H1 (cell line): ENCODE results near the gene TFF1.

Experiments
- CEBPB ChIP-seq: IDR thresholded peaks from 2 replicates; pipeline ENCODE4 v1.6.1; 2012; ENCODE audit warnings: low read depth, low read length
- EGR1 ChIP-seq: IDR thresholded peaks from 2 replicates; pipeline ENCODE4 v1.6.1; 2011; ENCODE audit warnings: low read depth, low read length, borderline replicate concordance
- JUN ChIP-seq: IDR thresholded peaks from 2 replicates; pipeline ENCODE4 v1.6.1; 2011; ENCODE audit warnings: low read depth, mild to moderate bottlenecking, improper control_type of control experiment, low read length
- POLR2A ChIP-seq, 2 experiments: IDR thresholded peaks; 1 replicate in 1 of 2; 2 replicates in 1 of 2; pipeline ENCODE4 v1.6.1; 2011; ENCODE audit warnings: low read depth in 2 of 2, low read length in 2 of 2, mild to moderate bottlenecking in 2 of 2; ENCODE audit errors: control extremely low read depth in 1 of 2
- RAD21 ChIP-seq, 2 experiments: IDR thresholded peaks in 1 of 2; conservative IDR thresholded peaks in 1 of 2; 2 replicates each; pipeline ENCODE4 v1.6.1; 2011; ENCODE audit warnings: low read depth in 2 of 2, low read length in 2 of 2, improper control_type of control experiment in 1 of 2, inconsistent platforms in 1 of 2, mild to moderate bottlenecking in 1 of 2, moderate library complexity in 1 of 2
- YY1 ChIP-seq: IDR thresholded peaks from 2 replicates; pipeline ENCODE4 v1.6.1; 2011; ENCODE audit warnings: low read depth, mild to moderate bottlenecking, low read length
- TF ChIP-seq, protein P1 (sequence below), 3 experiments: IDR thresholded peaks; 1 replicate in 2 of 3; 2 replicates in 1 of 3; pipeline versions ENCODE4 v1.5.1 to v1.6.1; 2011; ENCODE audit warnings: low read length in 3 of 3, mild to moderate bottlenecking in 3 of 3, inconsistent platforms in 2 of 3, low read depth in 1 of 3, moderate library complexity in 1 of 3; ENCODE audit not compliant: insufficient read depth in 1 of 3; ENCODE audit errors: control extremely low read depth in 1 of 3

DNA sequence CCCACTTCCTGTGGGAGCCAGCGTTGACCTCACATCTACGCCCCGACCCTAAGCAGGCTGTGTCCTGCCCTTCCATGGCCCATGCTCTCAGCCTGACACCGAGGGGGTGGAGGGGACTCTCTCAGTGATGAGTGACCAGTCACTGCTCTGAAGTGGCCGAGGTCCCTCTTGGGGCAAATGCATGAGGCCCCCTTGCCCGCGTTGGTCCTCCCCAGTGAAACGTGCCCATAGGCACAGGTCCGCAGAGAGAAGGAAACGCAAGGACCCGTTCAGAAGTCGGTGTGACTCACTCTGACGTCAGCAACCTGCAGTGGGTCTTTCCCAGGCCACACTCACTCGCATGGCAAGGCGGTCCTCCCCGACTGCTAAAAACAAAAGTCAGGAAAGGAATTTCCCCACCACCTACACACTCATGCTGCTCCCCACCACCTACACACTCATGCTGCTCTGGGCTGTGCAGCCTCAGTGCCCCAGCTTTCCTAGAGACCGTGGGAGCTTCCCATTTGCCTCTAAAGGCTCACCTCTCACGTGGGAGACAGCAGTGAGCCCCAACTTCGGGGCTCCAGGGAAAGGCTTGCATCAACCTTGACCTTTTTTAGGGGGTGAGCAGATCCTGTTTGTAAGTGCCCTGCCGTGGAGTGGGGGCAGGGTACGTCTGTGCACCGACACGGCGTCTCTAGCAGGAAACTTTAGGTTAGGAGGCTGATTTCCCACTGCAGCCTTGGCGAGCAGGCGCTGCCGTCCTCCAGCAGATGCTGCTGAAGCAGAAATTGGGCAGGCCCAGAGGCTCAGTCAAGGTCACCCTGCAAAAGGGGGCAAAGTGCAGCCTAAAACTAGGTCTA lies 48.8 kb upstream of the TFF1 start:
- TF ChIP-seq EGR1 (no peak), YY1 (no peak), RAD21 (IDR thresholded peaks at IDR 0.05 in 1 of 2, conservative IDR thresholded peaks at IDR 0.05 in 1 of 2; ENCODE audit: low read depth in 2 of 2, low read length in 2 of 2) (no peak), POLR2A (IDR thresholded peaks at IDR 0.05; ENCODE audit: control extremely low read depth in 1 of 2, low read depth in 2 of 2, low read length in 2 of 2) (no peak), JUN (no peak), CEBPB (no peak)
- TF ChIP-seq, protein P1, sequence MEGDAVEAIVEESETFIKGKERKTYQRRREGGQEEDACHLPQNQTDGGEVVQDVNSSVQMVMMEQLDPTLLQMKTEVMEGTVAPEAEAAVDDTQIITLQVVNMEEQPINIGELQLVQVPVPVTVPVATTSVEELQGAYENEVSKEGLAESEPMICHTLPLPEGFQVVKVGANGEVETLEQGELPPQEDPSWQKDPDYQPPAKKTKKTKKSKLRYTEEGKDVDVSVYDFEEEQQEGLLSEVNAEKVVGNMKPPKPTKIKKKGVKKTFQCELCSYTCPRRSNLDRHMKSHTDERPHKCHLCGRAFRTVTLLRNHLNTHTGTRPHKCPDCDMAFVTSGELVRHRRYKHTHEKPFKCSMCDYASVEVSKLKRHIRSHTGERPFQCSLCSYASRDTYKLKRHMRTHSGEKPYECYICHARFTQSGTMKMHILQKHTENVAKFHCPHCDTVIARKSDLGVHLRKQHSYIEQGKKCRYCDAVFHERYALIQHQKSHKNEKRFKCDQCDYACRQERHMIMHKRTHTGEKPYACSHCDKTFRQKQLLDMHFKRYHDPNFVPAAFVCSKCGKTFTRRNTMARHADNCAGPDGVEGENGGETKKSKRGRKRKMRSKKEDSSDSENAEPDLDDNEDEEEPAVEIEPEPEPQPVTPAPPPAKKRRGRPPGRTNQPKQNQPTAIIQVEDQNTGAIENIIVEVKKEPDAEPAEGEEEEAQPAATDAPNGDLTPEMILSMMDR (IDR thresholded peaks at IDR 0.05; ENCODE audit: control extremely low read depth in 1 of 3, insufficient read depth in 1 of 3, low read depth in 1 of 3, low read length in 3 of 3) = no peak
